Mesendoderm (in vitro differentiated cells): Measurements from ENCODE around the gene STXBP1. TPM values are rescaled to one million over a fixed set of nuclear protein-coding genes. Genes with fewer than 3 reads are reported as not detected.
A peak's percentile ranks its signal among the peaks of the same experiment; 100 is the strongest.

Experiments used
- DNase-seq: peaks from one replicate; pipeline ENCODE4 v3.0.0; 2013
- H2AK5ac ChIP-seq: 2 replicates; pipeline ENCODE4 v1.6.1; 2013; ENCODE audit warnings: low read length, inconsistent platforms
- H2BK120ac ChIP-seq: 2 replicates; pipeline ENCODE4 v1.6.1; 2013; ENCODE audit warnings: low read depth, mild to moderate bottlenecking, low read length, moderate library complexity, mixed read lengths
- H2BK15ac ChIP-seq: replicated peaks from 2 replicates; pipeline ENCODE4 v1.6.1; 2013; ENCODE audit warnings: low read depth, mild to moderate bottlenecking, moderate library complexity
- H2BK5ac ChIP-seq: 2 replicates; pipeline ENCODE4 v1.6.1; 2013; ENCODE audit warnings: low read length, inconsistent platforms
- H3K18ac ChIP-seq: 2 replicates; pipeline ENCODE4 v1.6.1; 2013; ENCODE audit warnings: mild to moderate bottlenecking, low read length, mixed read lengths
- H3K23ac ChIP-seq: one replicate; pipeline ENCODE4 v1.6.1; 2013; ENCODE audit warnings: low read length
- H3K27ac ChIP-seq: 2 replicates; pipeline ENCODE4 v1.5.1; 2013; ENCODE audit warnings: low read depth, mild to moderate bottlenecking, inconsistent platforms, low read length, moderate library complexity
- H3K27me3 ChIP-seq: 2 replicates; pipeline ENCODE4 v1.6.1; 2013; ENCODE audit warnings: low read length, control low read depth, mild to moderate bottlenecking, inconsistent platforms; ENCODE audit not compliant: insufficient read depth, poor library complexity
- H3K36me3 ChIP-seq: 2 replicates; pipeline ENCODE4 v1.6.1; 2013; ENCODE audit warnings: low read length, inconsistent platforms; ENCODE audit not compliant: control insufficient read depth, insufficient read depth
- H3K4ac ChIP-seq: one replicate; pipeline ENCODE4 v1.6.1; 2013; ENCODE audit warnings: low read depth, mild to moderate bottlenecking, low read length, moderate library complexity
- H3K4me1 ChIP-seq: 2 replicates; pipeline ENCODE4 v1.6.1; 2013; ENCODE audit warnings: low read depth, low read length, inconsistent platforms; ENCODE audit not compliant: control insufficient read depth
- H3K4me2 ChIP-seq: 2 replicates; pipeline ENCODE4 v1.6.1; 2013; ENCODE audit warnings: low read length
- H3K4me3 ChIP-seq: 2 replicates; pipeline ENCODE4 v1.5.1; 2013; ENCODE audit warnings: mild to moderate bottlenecking, low read length
- H3K56ac ChIP-seq: one replicate; pipeline ENCODE4 v1.6.1; 2013; ENCODE audit warnings: low read length
- H3K79me1 ChIP-seq: 2 replicates; pipeline ENCODE4 v1.6.1; 2013; ENCODE audit warnings: low read length, inconsistent platforms
- H3K79me2 ChIP-seq: 2 replicates; pipeline ENCODE4 v1.6.1; 2013; ENCODE audit warnings: mild to moderate bottlenecking, low read length; ENCODE audit not compliant: control insufficient read depth, insufficient read depth
- H3K9ac ChIP-seq: 2 replicates; pipeline ENCODE4 v1.6.1; 2013; ENCODE audit warnings: low read length, inconsistent platforms
- H4K5ac ChIP-seq: one replicate; pipeline ENCODE4 v1.6.1; 2013; ENCODE audit warnings: low read length
- H4K8ac ChIP-seq: one replicate; pipeline ENCODE4 v1.6.1; 2013; ENCODE audit warnings: low read depth, mild to moderate bottlenecking, control low read depth, low read length, moderate library complexity
- WGBS: extraction: QIAGEN DNeasy Blood & Tissue Kit; methylation state at CpG from one replicate; pipeline ENCODE4 v1.1.7; 2013; ENCODE audit warnings: low lambda C conversion rate, missing lambda C conversion rate; ENCODE audit not compliant: insufficient coverage; ENCODE audit errors: extremely low coverage; 5-methylcytosine and 5-hydroxymethylcytosine counted together
- polyA plus RNA-seq, 2 experiments: library from polyadenylated mRNA; stranded (reverse); fragments of 200-250 nt; gene quantifications; one replicate each; pipeline ENCODE4 v1.2.3, GENCODE V29; 2013

Gene STXBP1
- 17.7 TPM for polyA plus RNA-seq (2013, experiment 1 of 2)
- polyA plus RNA-seq (2013, experiment 2 of 2) = 18.7 TPM

DNA sequence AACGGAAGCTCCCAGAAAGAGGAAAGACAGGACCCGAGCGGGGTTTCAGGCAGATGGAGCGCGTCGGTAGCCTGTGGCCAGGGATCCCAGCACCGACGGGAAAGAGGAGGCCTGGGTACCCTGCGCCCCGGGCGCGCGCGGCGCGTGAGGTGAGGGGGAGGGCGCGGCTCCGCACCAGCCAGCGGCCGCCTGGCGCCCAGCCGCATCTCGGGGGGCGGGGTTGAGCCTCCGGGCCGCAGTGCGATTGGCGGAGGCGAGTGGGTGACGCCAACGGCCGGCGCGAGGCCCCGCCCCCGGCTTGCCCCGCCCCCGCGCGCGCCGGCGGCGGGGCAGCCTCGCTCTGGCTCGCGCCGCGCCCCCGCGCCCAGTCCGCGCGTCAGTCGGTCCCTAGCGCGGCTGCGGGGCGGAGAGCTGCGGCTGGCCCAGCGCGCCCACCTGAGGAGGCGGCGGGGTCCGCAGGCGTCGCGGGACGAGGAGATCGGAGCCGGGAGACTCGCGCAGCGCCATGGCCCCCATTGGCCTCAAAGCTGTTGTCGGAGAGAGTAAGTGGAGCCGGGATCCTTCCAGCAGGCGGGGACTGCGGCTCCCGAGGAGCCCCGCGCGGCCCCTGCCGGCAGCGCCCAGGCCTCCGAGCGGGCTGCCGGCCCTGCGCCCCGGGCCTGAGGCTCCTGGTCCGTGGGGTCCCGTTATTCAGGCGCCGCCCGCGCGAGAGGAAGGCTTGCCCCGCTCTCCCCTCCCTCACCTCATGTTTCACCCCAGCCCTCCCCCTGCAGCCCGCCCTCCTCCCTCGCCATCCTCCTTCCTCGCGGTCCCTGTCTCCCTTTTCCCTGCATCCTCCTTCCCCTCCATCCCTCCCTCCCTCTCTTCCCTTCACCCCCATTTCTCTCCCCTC lies at the start of gene STXBP1:
Gene STXBP1, plus strand, starts transcription at position 379 of the 892 bp plus-strand sequence. Its CDS starts 127 bp downstream, at position 506.
- H3K56ac ChIP-seq = peak within 1 kb of the TSS; percentile 90
- no peaks in the 10 kb centered on the region for H3K4me1 ChIP-seq
- no peak within 1 kb of the TSS for H2BK15ac ChIP-seq
- H4K5ac ChIP-seq = no peak within 1 kb of the TSS
- H3K9ac ChIP-seq = peak within 1 kb of the TSS; percentile 75
- H3K79me1 ChIP-seq = no peaks in the 10 kb centered on the region
- H3K27me3 ChIP-seq = no peaks in the 10 kb centered on the region
- DNase-seq = peak; percentile 85
- no peak within 1 kb of the TSS for H2AK5ac ChIP-seq
- H2BK5ac ChIP-seq = no peak within 1 kb of the TSS
- peak within 1 kb of the TSS; percentile 5 for H3K18ac ChIP-seq
- no peaks in the 10 kb centered on the region for H3K79me2 ChIP-seq
- WGBS = no CpG with 5 or more reads among the region's 102 CpGs
- H4K8ac ChIP-seq = no peak within 1 kb of the TSS
- H3K36me3 ChIP-seq = no peaks in the 10 kb centered on the region
- H2BK120ac ChIP-seq = no peak within 1 kb of the TSS
- H3K4ac ChIP-seq = no peak within 1 kb of the TSS
- peak within 1 kb of the TSS; percentile 43 for H3K27ac ChIP-seq
- peak within 1 kb of the TSS; percentile 58 for H3K4me3 ChIP-seq
- no peak within 1 kb of the TSS for H3K23ac ChIP-seq
- peak within 1 kb of the TSS; percentile 82 for H3K4me2 ChIP-seq

DNA sequence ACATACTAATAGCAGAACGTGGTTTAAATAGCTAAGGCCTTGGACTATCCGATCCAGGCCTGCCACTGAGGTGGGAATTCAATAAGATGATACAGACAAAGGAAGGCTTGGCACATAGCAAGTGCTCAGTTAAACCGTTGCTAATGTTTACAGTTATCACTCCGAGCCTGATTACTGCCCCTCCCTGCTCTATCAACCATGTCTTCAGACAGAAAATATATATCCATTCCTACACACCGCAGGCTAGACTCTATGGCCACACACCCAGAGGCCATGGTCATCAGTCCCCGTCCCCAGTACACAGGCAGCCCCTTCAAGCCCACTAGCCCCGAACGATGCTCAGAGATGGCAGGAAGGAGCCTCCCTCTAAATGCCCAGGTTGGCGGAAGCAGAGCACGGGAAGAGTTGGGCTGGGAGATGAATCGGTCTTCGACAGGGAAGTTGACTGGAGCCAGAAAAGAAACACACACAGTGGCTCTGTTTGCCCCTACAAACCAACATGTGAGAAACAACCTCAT lies 49.7 kb upstream of the STXBP1 start:
- Histone ChIP-seq H3K4ac (no peak overlapping the region), H2AK5ac (no peak overlapping the region), H3K79me1 (peaks cover 48% of the 10 kb centered on the region), H2BK120ac (no peak overlapping the region), H3K23ac (no peak overlapping the region), H3K4me2 (no peak overlapping the region), H2BK15ac (no peak overlapping the region), H3K4me1 (peaks cover 22% of the 10 kb centered on the region), H3K9ac (no peak overlapping the region), H3K18ac (no peak overlapping the region), H3K4me3 (no peak overlapping the region), H3K27ac (peak overlapping the region; percentile 13), H3K27me3 (no peaks in the 10 kb centered on the region), H3K36me3 (peaks cover 5% of the 10 kb centered on the region), H3K79me2 (peaks cover 53% of the 10 kb centered on the region), H4K5ac (no peak overlapping the region), H4K8ac (no peak overlapping the region), H3K56ac (peak overlapping the region; percentile 22), H2BK5ac (no peak overlapping the region)
- WGBS = no CpG with 5 or more reads among the region's 12 CpGs
- DNase-seq = no peak

DNA sequence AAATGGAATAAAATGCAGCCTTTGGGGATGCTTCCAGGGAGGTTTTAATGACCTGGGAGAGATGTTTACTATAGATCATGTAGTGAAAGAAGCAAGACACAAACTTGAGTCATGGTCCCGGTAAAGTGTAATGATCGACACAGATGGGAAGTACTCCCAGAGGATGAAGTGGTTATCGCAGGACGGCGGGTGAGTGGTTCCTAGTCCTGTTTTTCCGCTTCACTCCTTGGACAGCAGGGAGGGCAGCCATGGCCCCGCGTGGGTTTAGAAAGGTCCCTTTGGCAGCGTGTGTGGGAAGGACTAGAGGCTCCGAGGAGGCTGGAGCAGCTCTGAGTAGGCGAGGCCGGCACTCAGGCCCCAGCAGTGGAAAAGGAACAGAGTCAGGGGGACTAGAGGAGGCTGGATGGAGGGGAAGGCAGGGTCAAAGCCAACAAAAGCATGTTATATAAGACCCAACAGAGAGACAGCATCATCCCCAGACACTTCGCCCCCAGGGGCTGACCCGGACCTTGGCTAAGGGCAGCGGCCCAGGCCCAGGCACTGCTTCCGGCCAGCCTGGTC lies 49.2 kb upstream of the STXBP1 start:
- H3K27ac ChIP-seq = no peak overlapping the region

DNA sequence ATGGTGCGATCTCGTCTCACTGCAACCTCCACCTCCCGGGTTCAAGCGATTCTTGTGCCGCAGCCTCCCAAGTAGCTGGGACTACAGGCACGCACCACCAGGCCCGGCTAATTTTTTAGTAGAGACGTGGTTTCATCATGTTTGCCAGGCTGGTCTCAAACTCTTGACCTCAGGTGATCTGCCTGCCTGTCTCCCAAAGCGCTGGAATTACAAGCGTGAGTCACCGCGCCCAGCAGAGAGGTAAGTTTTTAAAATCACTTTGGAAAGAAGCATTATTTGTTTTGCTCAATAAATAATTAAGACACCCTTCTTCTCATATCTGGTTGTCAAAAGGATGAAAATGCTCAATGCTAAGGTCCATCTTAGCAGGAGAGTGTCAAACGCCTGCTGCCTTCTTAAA lies 48.5 kb upstream of the STXBP1 start:
- H3K9ac ChIP-seq = no peak overlapping the region
- H2BK120ac ChIP-seq = no peak overlapping the region
- WGBS = no CpG with 5 or more reads among the region's 13 CpGs
- H3K79me1 ChIP-seq = peaks cover 46% of the 10 kb centered on the region
- H3K18ac ChIP-seq = no peak overlapping the region
- peaks cover 54% of the 10 kb centered on the region for H3K79me2 ChIP-seq
- H3K4ac ChIP-seq = no peak overlapping the region
- H3K23ac ChIP-seq = no peak overlapping the region
- H3K36me3 ChIP-seq = peaks cover 5% of the 10 kb centered on the region
- H3K27me3 ChIP-seq = no peaks in the 10 kb centered on the region
- H3K56ac ChIP-seq = no peak overlapping the region
- no peak overlapping the region for H4K5ac ChIP-seq
- H3K4me3 ChIP-seq = no peak overlapping the region
- H2BK5ac ChIP-seq = no peak overlapping the region
- no peak overlapping the region for H4K8ac ChIP-seq
- H3K27ac ChIP-seq = no peak overlapping the region
- H2AK5ac ChIP-seq = no peak overlapping the region
- no peak for DNase-seq
- no peak overlapping the region for H2BK15ac ChIP-seq
- H3K4me2 ChIP-seq = no peak overlapping the region
- H3K4me1 ChIP-seq = peaks cover 17% of the 10 kb centered on the region

More for the DNA sequence above, 49.2 kb upstream of the STXBP1 start:
- no peaks in the 10 kb centered on the region for H3K27me3 ChIP-seq
- no peak overlapping the region for H2BK5ac ChIP-seq
- no peak for DNase-seq
- no peak overlapping the region for H3K23ac ChIP-seq
- no peak overlapping the region for H3K18ac ChIP-seq
- peaks cover 51% of the 10 kb centered on the region for H3K79me1 ChIP-seq
- no peak overlapping the region for H3K4me2 ChIP-seq
- H2AK5ac ChIP-seq = no peak overlapping the region
- no peak overlapping the region for H3K4ac ChIP-seq
- H3K4me3 ChIP-seq = no peak overlapping the region
- no peak overlapping the region for H2BK15ac ChIP-seq
- no peak overlapping the region for H4K8ac ChIP-seq
- H4K5ac ChIP-seq = no peak overlapping the region
- no CpG with 5 or more reads among the region's 16 CpGs for WGBS
- no peak overlapping the region for H3K9ac ChIP-seq
- H3K56ac ChIP-seq = no peak overlapping the region
- peaks cover 59% of the 10 kb centered on the region for H3K79me2 ChIP-seq
- peaks cover 22% of the 10 kb centered on the region for H3K4me1 ChIP-seq
- peaks cover 5% of the 10 kb centered on the region for H3K36me3 ChIP-seq
- no peak overlapping the region for H2BK120ac ChIP-seq

DNA sequence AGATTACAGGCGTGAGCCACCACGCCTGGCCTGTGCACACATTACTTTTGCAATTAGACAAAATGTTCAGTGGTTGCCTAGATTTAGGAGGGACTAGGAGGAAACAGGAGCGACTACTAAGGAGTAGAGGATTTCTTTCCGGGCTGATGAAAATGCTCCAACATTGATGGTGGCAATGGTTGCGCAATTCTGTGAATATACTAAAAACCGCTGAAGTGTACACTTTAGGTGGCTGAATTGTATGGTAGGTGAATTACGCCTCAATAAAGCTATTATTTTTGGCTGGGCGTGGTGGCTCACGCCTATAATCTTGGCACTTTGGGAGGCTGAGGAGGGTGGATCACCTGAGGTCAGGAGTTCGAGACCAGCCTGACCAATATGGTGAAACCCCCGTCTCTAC lies 46.8 kb upstream of the STXBP1 start:
- no peak overlapping the region for H4K8ac ChIP-seq
- H4K5ac ChIP-seq = no peak overlapping the region
- no peak overlapping the region for H3K56ac ChIP-seq
- no peak overlapping the region for H3K23ac ChIP-seq
- H3K27me3 ChIP-seq = no peaks in the 10 kb centered on the region
- H3K79me2 ChIP-seq = peaks cover 43% of the 10 kb centered on the region
- H2AK5ac ChIP-seq = no peak overlapping the region
- no peak for DNase-seq
- peaks cover 3% of the 10 kb centered on the region for H3K36me3 ChIP-seq
- WGBS = no CpG with 5 or more reads among the region's 11 CpGs
- H2BK15ac ChIP-seq = no peak overlapping the region
- no peak overlapping the region for H3K18ac ChIP-seq
- H3K4me3 ChIP-seq = no peak overlapping the region
- H2BK120ac ChIP-seq = no peak overlapping the region
- no peak overlapping the region for H2BK5ac ChIP-seq
- H3K9ac ChIP-seq = no peak overlapping the region
- H3K27ac ChIP-seq = no peak overlapping the region
- H3K4me2 ChIP-seq = no peak overlapping the region
- H3K79me1 ChIP-seq = peaks cover 36% of the 10 kb centered on the region
- H3K4me1 ChIP-seq = peaks cover 17% of the 10 kb centered on the region
- no peak overlapping the region for H3K4ac ChIP-seq
